Keratinocyte (primary cell): ENCODE results near the gene TRIM9.

Experiments used
- EZH2 ChIP-seq: IDR thresholded peaks from one replicate; pipeline ENCODE4 v1.6.1; 2012; ENCODE audit warnings: inconsistent platforms, mild to moderate bottlenecking, low read length, moderate library complexity
- TF ChIP-seq, protein P1 (sequence below), 3 experiments: IDR thresholded peaks in 1 of 3; conservative IDR thresholded peaks in 1 of 3; optimal IDR thresholded peaks in 1 of 3; 2 replicates in 2 of 3; 3 replicates in 1 of 3; pipeline versions ENCODE3 to v1.5.1; 2011; ENCODE audit warnings: low read length in 3 of 3, mild to moderate bottlenecking in 3 of 3, moderate library complexity in 2 of 3, control low read depth in 1 of 3, inconsistent platforms in 1 of 3; ENCODE audit not compliant: insufficient read depth in 2 of 3; ENCODE audit errors: extremely low read depth in 1 of 3

DNA sequence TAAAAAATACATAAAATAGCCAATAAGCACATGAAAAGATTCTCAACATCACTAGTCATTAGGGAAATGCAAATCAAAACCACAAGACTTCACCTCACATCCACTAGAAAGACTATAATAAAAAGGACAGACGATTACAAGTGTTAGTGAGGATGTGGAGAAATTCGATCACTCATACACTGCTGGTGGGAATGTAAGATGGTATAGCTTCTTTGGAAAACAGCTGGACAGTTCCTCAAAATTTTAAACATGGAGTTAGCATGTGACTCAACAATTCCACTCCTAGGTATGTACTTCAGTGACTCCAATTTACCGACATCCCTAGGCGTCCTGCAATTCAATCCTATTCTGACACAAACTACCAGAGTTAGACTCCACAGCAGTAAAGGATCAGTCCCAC lies 13.7 kb downstream of the TRIM9 start:
- TF ChIP-seq, protein P1, sequence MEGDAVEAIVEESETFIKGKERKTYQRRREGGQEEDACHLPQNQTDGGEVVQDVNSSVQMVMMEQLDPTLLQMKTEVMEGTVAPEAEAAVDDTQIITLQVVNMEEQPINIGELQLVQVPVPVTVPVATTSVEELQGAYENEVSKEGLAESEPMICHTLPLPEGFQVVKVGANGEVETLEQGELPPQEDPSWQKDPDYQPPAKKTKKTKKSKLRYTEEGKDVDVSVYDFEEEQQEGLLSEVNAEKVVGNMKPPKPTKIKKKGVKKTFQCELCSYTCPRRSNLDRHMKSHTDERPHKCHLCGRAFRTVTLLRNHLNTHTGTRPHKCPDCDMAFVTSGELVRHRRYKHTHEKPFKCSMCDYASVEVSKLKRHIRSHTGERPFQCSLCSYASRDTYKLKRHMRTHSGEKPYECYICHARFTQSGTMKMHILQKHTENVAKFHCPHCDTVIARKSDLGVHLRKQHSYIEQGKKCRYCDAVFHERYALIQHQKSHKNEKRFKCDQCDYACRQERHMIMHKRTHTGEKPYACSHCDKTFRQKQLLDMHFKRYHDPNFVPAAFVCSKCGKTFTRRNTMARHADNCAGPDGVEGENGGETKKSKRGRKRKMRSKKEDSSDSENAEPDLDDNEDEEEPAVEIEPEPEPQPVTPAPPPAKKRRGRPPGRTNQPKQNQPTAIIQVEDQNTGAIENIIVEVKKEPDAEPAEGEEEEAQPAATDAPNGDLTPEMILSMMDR (optimal IDR thresholded peaks at IDR 0.05 in 1 of 3, IDR thresholded peaks at IDR 0.05 in 1 of 3, conservative IDR thresholded peaks at IDR 0.05 in 1 of 3; ENCODE audit: extremely low read depth in 1 of 3, insufficient read depth in 2 of 3, low read length in 3 of 3) = no peak
- no peak for TF ChIP-seq EZH2
